ENCODE results near the gene MLLT11. TPM values are rescaled to one million over a fixed set of nuclear protein-coding genes. Genes with fewer than 3 reads are reported as not detected.

The MLLT11 gene
- total RNA-seq, 1 experiment from 2014 or later, result 1.5 TPM

- no TSS peak for BruUV-seq (replicated peaks)
Measured at GRCh38 chr1:151024540-151025146, 35.6 kb upstream of the MLLT11 start.

GRCh38 chr1:151026460-151026859, 33.7 kb upstream of the MLLT11 start:
- TF ChIP-seq, protein P1, sequence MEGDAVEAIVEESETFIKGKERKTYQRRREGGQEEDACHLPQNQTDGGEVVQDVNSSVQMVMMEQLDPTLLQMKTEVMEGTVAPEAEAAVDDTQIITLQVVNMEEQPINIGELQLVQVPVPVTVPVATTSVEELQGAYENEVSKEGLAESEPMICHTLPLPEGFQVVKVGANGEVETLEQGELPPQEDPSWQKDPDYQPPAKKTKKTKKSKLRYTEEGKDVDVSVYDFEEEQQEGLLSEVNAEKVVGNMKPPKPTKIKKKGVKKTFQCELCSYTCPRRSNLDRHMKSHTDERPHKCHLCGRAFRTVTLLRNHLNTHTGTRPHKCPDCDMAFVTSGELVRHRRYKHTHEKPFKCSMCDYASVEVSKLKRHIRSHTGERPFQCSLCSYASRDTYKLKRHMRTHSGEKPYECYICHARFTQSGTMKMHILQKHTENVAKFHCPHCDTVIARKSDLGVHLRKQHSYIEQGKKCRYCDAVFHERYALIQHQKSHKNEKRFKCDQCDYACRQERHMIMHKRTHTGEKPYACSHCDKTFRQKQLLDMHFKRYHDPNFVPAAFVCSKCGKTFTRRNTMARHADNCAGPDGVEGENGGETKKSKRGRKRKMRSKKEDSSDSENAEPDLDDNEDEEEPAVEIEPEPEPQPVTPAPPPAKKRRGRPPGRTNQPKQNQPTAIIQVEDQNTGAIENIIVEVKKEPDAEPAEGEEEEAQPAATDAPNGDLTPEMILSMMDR (IDR thresholded peaks at IDR 0.05; ENCODE audit: unreplicated experiment), result no peak
- intact Hi-C loops (cut with micrococcal nuclease; ENCODE audit: unreplicated experiment), result no loop called here
- CTCF ChIA-PET, result no interaction called here
- Mint-ChIP-seq H3K27ac (ENCODE audit: unreplicated experiment) (no peak overlapping the region), H3K4me3 (ENCODE audit: low read depth, unreplicated experiment) (no peak overlapping the region), H3K27me3 (ENCODE audit: unreplicated experiment) (no peaks in the 10 kb centered on the region), H3K4me1 (ENCODE audit: low read depth, unreplicated experiment) (no peaks in the 10 kb centered on the region), H3K36me3 (ENCODE audit: insufficient read depth, unreplicated experiment) (peaks cover 10% of the 10 kb centered on the region), H3K9me3 (ENCODE audit: low read depth, unreplicated experiment) (no peaks in the 10 kb centered on the region)
- no TSS peak for BruUV-seq (replicated peaks)
- DNase-seq, result no peak

More at GRCh38 chr1:151024540-151025146, 35.6 kb upstream of the MLLT11 start:
- intact Hi-C loops (cut with micrococcal nuclease; ENCODE audit: unreplicated experiment), result loop anchor here (2.0 kb wide), 1 partner anchor 132 kb away; the partner anchor contains the start of gene TNFAIP8L2
- TF ChIP-seq, protein P1 (IDR thresholded peaks at IDR 0.05; ENCODE audit: unreplicated experiment), result peak; percentile 69
- DNase-seq, result peak; percentile 83
- Mint-ChIP-seq H3K4me1 (ENCODE audit: low read depth, unreplicated experiment) (no peaks in the 10 kb centered on the region), H3K27ac (ENCODE audit: unreplicated experiment) (no peak overlapping the region), H3K4me3 (ENCODE audit: low read depth, unreplicated experiment) (no peak overlapping the region), H3K36me3 (ENCODE audit: insufficient read depth, unreplicated experiment) (peaks cover 10% of the 10 kb centered on the region), H3K27me3 (ENCODE audit: unreplicated experiment) (no peaks in the 10 kb centered on the region), H3K9me3 (ENCODE audit: low read depth, unreplicated experiment) (no peaks in the 10 kb centered on the region)
- CTCF ChIA-PET, result interaction anchor here (0.6 to 1.6 kb wide), 7 partner anchors 18 to 104 kb away, joined by 3 to 14 read pairs (median 5); partner anchors contain the start of genes C1orf56 and MINDY1

- TF ChIP-seq, protein P1 (IDR thresholded peaks at IDR 0.05; ENCODE audit: unreplicated experiment), result no peak
- intact Hi-C loops (cut with micrococcal nuclease; ENCODE audit: unreplicated experiment), result no loop called here
- BruUV-seq (replicated peaks), result no TSS peak
Measured at GRCh38 chr1:151032164-151032563, 28.0 kb upstream of the MLLT11 start.

DNA sequence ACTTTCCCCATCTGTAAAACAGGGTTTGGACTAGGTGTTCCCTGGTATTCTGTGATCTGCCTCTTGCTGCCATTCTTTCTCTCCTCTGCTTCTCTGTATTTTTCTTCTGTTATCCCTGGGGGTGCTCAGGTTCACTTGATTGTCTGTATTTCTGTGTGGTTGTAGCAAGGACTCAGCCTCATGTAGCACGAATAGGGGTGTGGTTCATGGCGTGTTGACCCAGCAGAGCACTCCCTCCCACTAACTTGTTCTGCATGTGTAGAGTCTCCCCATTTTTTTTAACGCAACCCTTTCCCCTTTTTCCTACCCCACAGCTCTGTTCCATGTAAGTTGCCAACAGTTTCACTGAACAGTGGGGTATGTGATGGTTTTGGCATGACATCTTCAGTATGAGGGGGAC, 25.0 kb upstream of the MLLT11 start:
- no TSS peak for BruUV-seq (replicated peaks)

More at GRCh38 chr1:151032164-151032563, 28.0 kb upstream of the MLLT11 start:
- CTCF ChIA-PET, result interaction anchor here (0.6 kb wide), 1 partner anchor 9 kb away, joined by 3 read pairs; no protein-coding TSS in a partner anchor
- DNase-seq, result no peak
- H3K9me3 Mint-ChIP-seq (ENCODE audit: low read depth, unreplicated experiment), result no peaks in the 10 kb centered on the region
- H3K27ac Mint-ChIP-seq (ENCODE audit: unreplicated experiment), result no peak overlapping the region
- H3K36me3 Mint-ChIP-seq (ENCODE audit: insufficient read depth, unreplicated experiment), result peaks cover 10% of the 10 kb centered on the region
- peaks cover 9% of the 10 kb centered on the region for H3K4me1 Mint-ChIP-seq (ENCODE audit: low read depth, unreplicated experiment)
- no peak overlapping the region for H3K4me3 Mint-ChIP-seq (ENCODE audit: low read depth, unreplicated experiment)
- H3K27me3 Mint-ChIP-seq (ENCODE audit: unreplicated experiment), result no peaks in the 10 kb centered on the region

More for the DNA sequence above, 25.0 kb upstream of the MLLT11 start:
- Mint-ChIP-seq H3K9me3 (ENCODE audit: low read depth, unreplicated experiment) (no peaks in the 10 kb centered on the region), H3K4me3 (ENCODE audit: low read depth, unreplicated experiment) (no peak overlapping the region), H3K27me3 (ENCODE audit: unreplicated experiment) (no peaks in the 10 kb centered on the region), H3K36me3 (ENCODE audit: insufficient read depth, unreplicated experiment) (peaks cover 10% of the 10 kb centered on the region), H3K27ac (ENCODE audit: unreplicated experiment) (no peak overlapping the region), H3K4me1 (ENCODE audit: low read depth, unreplicated experiment) (peaks cover 9% of the 10 kb centered on the region)
- CTCF ChIA-PET, result interaction anchor here (1.1 kb wide), 1 partner anchor 29 kb away, joined by 3 read pairs; the partner anchor contains the start of gene MINDY1
- intact Hi-C loops (cut with micrococcal nuclease; ENCODE audit: unreplicated experiment), result no loop called here
- DNase-seq, result no peak
- TF ChIP-seq, protein P1 (IDR thresholded peaks at IDR 0.05; ENCODE audit: unreplicated experiment), result no peak
